Measurements from ENCODE around the gene PRPF40A.

PRPF40A gene

GRCh38 chr2:152650768-152651371 is 66.4 kb downstream of the PRPF40A start:
- TF ChIP-seq POLR2AphosphoS5 (IDR thresholded peaks at IDR 0.05; ENCODE audit: borderline replicate concordance, low read depth, low read length) (no peak), FOXP2 (optimal IDR thresholded peaks at IDR 0.05; ENCODE audit: control extremely low read depth, extremely low read length, insufficient read depth) (no peak), EZH2 (IDR thresholded peaks at IDR 0.05) (no peak)
- no peaks in the 10 kb centered on the region for H3K9me3 ChIP-seq (ENCODE audit: low read depth, low read length)
- H3K4me3 ChIP-seq, result no peak overlapping the region
- H3K9ac ChIP-seq (ENCODE audit: insufficient read length), result no peak overlapping the region
- peaks cover 36% of the 10 kb centered on the region for H3K36me3 ChIP-seq (ENCODE audit: insufficient read depth, low read length)
- no peak overlapping the region for H3K27ac ChIP-seq
- no peak for DNase-seq (ENCODE audit: low read depth, low spot score)

- H3K36me3 ChIP-seq (ENCODE audit: insufficient read depth, low read length), result peaks cover 27% of the 10 kb centered on the region
- DNase-seq (ENCODE audit: low read depth, low spot score), result no peak
- H3K9me3 ChIP-seq (ENCODE audit: low read depth, low read length), result no peaks in the 10 kb centered on the region
- H3K4me3 ChIP-seq, result no peak overlapping the region
- H3K9ac ChIP-seq (ENCODE audit: insufficient read length), result no peak overlapping the region
- TF ChIP-seq EZH2 (IDR thresholded peaks at IDR 0.05), result no peak
- no peak for TF ChIP-seq FOXP2 (optimal IDR thresholded peaks at IDR 0.05; ENCODE audit: control extremely low read depth, extremely low read length, insufficient read depth)
- no peak for TF ChIP-seq POLR2AphosphoS5 (IDR thresholded peaks at IDR 0.05; ENCODE audit: borderline replicate concordance, low read depth, low read length)
- H3K27ac ChIP-seq, result no peak overlapping the region
Observed at GRCh38 chr2:152649997-152650396, 67.3 kb downstream of the PRPF40A start.

GRCh38 chr2:152648336-152648735 is 68.9 kb downstream of the PRPF40A start:
- peaks cover 13% of the 10 kb centered on the region for H3K36me3 ChIP-seq (ENCODE audit: insufficient read depth, low read length)
- H3K9ac ChIP-seq (ENCODE audit: insufficient read length), result no peak overlapping the region

GRCh38 chr2:152647552-152647951 is 69.7 kb downstream of the PRPF40A start:
- Histone ChIP-seq H3K4me3 (no peak overlapping the region), H3K36me3 (ENCODE audit: insufficient read depth, low read length) (peaks cover 9% of the 10 kb centered on the region), H3K27ac (peak overlapping the region; percentile 37; the same call in 1 of the 2 replicates), H3K9ac (ENCODE audit: insufficient read length) (no peak overlapping the region), H3K9me3 (ENCODE audit: low read depth, low read length) (no peaks in the 10 kb centered on the region)
- DNase-seq (ENCODE audit: low read depth, low spot score), result no peak
- TF ChIP-seq FOXP2 (optimal IDR thresholded peaks at IDR 0.05; ENCODE audit: control extremely low read depth, extremely low read length, insufficient read depth), result no peak

More at GRCh38 chr2:152648336-152648735, 68.9 kb downstream of the PRPF40A start:
- DNase-seq (ENCODE audit: low read depth, low spot score), result no peak
- Histone ChIP-seq H3K9me3 (ENCODE audit: low read depth, low read length) (no peaks in the 10 kb centered on the region), H3K27ac (no peak overlapping the region), H3K4me3 (no peak overlapping the region)
- TF ChIP-seq FOXP2 (optimal IDR thresholded peaks at IDR 0.05; ENCODE audit: control extremely low read depth, extremely low read length, insufficient read depth), result no peak
- no peak for TF ChIP-seq POLR2AphosphoS5 (IDR thresholded peaks at IDR 0.05; ENCODE audit: borderline replicate concordance, low read depth, low read length)
- no peak for TF ChIP-seq EZH2 (IDR thresholded peaks at IDR 0.05)

GRCh38 chr2:152646775-152647174 is 70.5 kb downstream of the PRPF40A start:
- DNase-seq (ENCODE audit: low read depth, low spot score), result no peak
- Histone ChIP-seq H3K4me3 (no peak overlapping the region), H3K9ac (ENCODE audit: insufficient read length) (no peak overlapping the region), H3K9me3 (ENCODE audit: low read depth, low read length) (no peaks in the 10 kb centered on the region), H3K36me3 (ENCODE audit: insufficient read depth, low read length) (peaks cover under 1% of the 10 kb centered on the region), H3K27ac (no peak overlapping the region)
- no peak for TF ChIP-seq FOXP2 (optimal IDR thresholded peaks at IDR 0.05; ENCODE audit: control extremely low read depth, extremely low read length, insufficient read depth)
- TF ChIP-seq POLR2AphosphoS5 (IDR thresholded peaks at IDR 0.05; ENCODE audit: borderline replicate concordance, low read depth, low read length), result no peak
- TF ChIP-seq EZH2 (IDR thresholded peaks at IDR 0.05), result no peak

GRCh38 chr2:152646264-152646663 is 71.0 kb downstream of the PRPF40A start:
- TF ChIP-seq EZH2 (IDR thresholded peaks at IDR 0.05), result no peak
- TF ChIP-seq POLR2AphosphoS5 (IDR thresholded peaks at IDR 0.05; ENCODE audit: borderline replicate concordance, low read depth, low read length), result no peak
- TF ChIP-seq FOXP2 (optimal IDR thresholded peaks at IDR 0.05; ENCODE audit: control extremely low read depth, extremely low read length, insufficient read depth), result no peak
- no peaks in the 10 kb centered on the region; the same call in 1 of the 2 replicates for H3K36me3 ChIP-seq (ENCODE audit: insufficient read depth, low read length)
- no peak overlapping the region for H3K27ac ChIP-seq

GRCh38 chr2:152644189-152644873 is 72.9 kb downstream of the PRPF40A start:
- peaks cover 5% of the 10 kb centered on the region; the same call in 1 of the 2 replicates for H3K36me3 ChIP-seq (ENCODE audit: insufficient read depth, low read length)
- no peak overlapping the region for H3K9ac ChIP-seq (ENCODE audit: insufficient read length)
- no peaks in the 10 kb centered on the region for H3K9me3 ChIP-seq (ENCODE audit: low read depth, low read length)

More at GRCh38 chr2:152646264-152646663, 71.0 kb downstream of the PRPF40A start:
- H3K4me3 ChIP-seq, result no peak overlapping the region
- H3K9ac ChIP-seq (ENCODE audit: insufficient read length), result no peak overlapping the region
- no peak for DNase-seq (ENCODE audit: low read depth, low spot score)
- no peaks in the 10 kb centered on the region for H3K9me3 ChIP-seq (ENCODE audit: low read depth, low read length)

GRCh38 chr2:152638590-152638989 is 78.7 kb downstream of the PRPF40A start:
- no peak overlapping the region for H3K27ac ChIP-seq
- H3K4me3 ChIP-seq, result no peak overlapping the region
- TF ChIP-seq EZH2 (IDR thresholded peaks at IDR 0.05) (no peak), POLR2AphosphoS5 (IDR thresholded peaks at IDR 0.05; ENCODE audit: borderline replicate concordance, low read depth, low read length) (no peak), FOXP2 (optimal IDR thresholded peaks at IDR 0.05; ENCODE audit: control extremely low read depth, extremely low read length, insufficient read depth) (no peak)
- H3K9ac ChIP-seq (ENCODE audit: insufficient read length), result no peak overlapping the region
- H3K36me3 ChIP-seq (ENCODE audit: insufficient read depth, low read length), result peaks cover 5% of the 10 kb centered on the region; the same call in 1 of the 2 replicates
- no peaks in the 10 kb centered on the region for H3K9me3 ChIP-seq (ENCODE audit: low read depth, low read length)
- DNase-seq (ENCODE audit: low read depth, low spot score), result no peak

More at GRCh38 chr2:152644189-152644873, 72.9 kb downstream of the PRPF40A start:
- no peak for DNase-seq (ENCODE audit: low read depth, low spot score)
- no peak overlapping the region for H3K27ac ChIP-seq
- no peak for TF ChIP-seq EZH2 (IDR thresholded peaks at IDR 0.05)
- H3K4me3 ChIP-seq, result no peak overlapping the region
